GM12878 (cell line): ENCODE data around the gene VEPH1. TPM values are rescaled to one million over a fixed set of nuclear protein-coding genes. Genes with fewer than 3 reads are reported as not detected.

Source experiments
- ATAC-seq: fragments of 200-7000 bp; cut with Tn5 transposase; 3 replicates; pipeline ENCODE4 v1.9.1; 2020; ENCODE audit warnings: mild to moderate bottlenecking, moderate library complexity
- BruUV-seq: library from RNA; stranded (reverse); fragments of 400-500 nt; replicated peaks from 2 replicates; lab custom pipeline; 2021; lab: Mats Ljungman, UMichigan
- CTCF ChIA-PET: fragments of 300-600 bp; sonication (Branson Sonifier 250); formaldehyde crosslinking; extraction: SDS; loops from one replicate; lab custom pipeline; 2021; ENCODE audit warnings: inconsistent platforms; lab: Yijun Ruan, JAX
- POLR2A ChIA-PET: fragments of 350-600 bp; formaldehyde crosslinking; extraction: SDS; loops from one replicate; lab custom pipeline; 2021; ENCODE audit warnings: inconsistent platforms; lab: Charles Lee
- RAD21 ChIA-PET: fragments of 300-600 bp; sonication (Branson Sonifier 250); formaldehyde crosslinking; loops from one replicate; lab custom pipeline; 2023; ENCODE audit warnings: antibody characterized with exemption; ENCODE audit not compliant: unreplicated experiment; lab: Charles Lee
- SMC1A ChIA-PET: fragments of 300-600 bp; sonication (Branson Sonifier 250); formaldehyde crosslinking; loops from one replicate; lab custom pipeline; 2023; ENCODE audit not compliant: unreplicated experiment, uncharacterized antibody; lab: Charles Lee
- DNase-seq: peaks from one replicate; pipeline ENCODE4 v3.0.0-alpha.2; 2011; ENCODE audit warnings: low read depth, low spot score
- FAIRE-seq: peaks from 3 replicates; lab custom pipeline; 2011; peaks lifted over from hg19 to GRCh38; lab: Jason Lieb, UNC
- H2AFZ ChIP-seq: 2 replicates; pipeline ENCODE4 v1.6.0; 2011; ENCODE audit warnings: low read depth, low read length, control low read depth; ENCODE audit not compliant: control insufficient read depth
- H3K27ac ChIP-seq: 2 replicates; pipeline ENCODE4 v1.5.1; 2011; ENCODE audit warnings: control low read depth; ENCODE audit not compliant: control insufficient read depth, insufficient read depth
- H3K27me3 ChIP-seq, 2 experiments: replicated peaks in 1 of 2; 2 replicates each; pipeline versions ENCODE4 v1.6.0 to v1.6.1; 2011; ENCODE audit warnings: low read length in 1 of 2; ENCODE audit not compliant: control insufficient read depth in 2 of 2, insufficient read depth in 2 of 2
- H3K36me3 ChIP-seq, 2 experiments: 2 replicates each; pipeline ENCODE4 v1.5.1; 2011; ENCODE audit warnings: low read length in 1 of 2; ENCODE audit not compliant: control insufficient read depth in 2 of 2, insufficient read depth in 2 of 2
- H3K4me1 ChIP-seq: 2 replicates; pipeline ENCODE4 v1.6.1; 2011; ENCODE audit warnings: mild to moderate bottlenecking, low read length, moderate library complexity, mixed read lengths; ENCODE audit not compliant: control insufficient read depth, insufficient read depth
- H3K4me2 ChIP-seq: 2 replicates; pipeline ENCODE4 v1.6.0; 2011; ENCODE audit warnings: control low read depth; ENCODE audit not compliant: control insufficient read depth, insufficient read depth
- H3K4me3 ChIP-seq: fragments of 200-600 bp; sonication (generic); 2 replicates; pipeline ENCODE4 v1.5.1; 2016
- H3K79me2 ChIP-seq: 2 replicates; pipeline ENCODE4 v1.6.0; 2011; ENCODE audit warnings: low read length; ENCODE audit not compliant: control insufficient read depth, insufficient read depth
- H3K9ac ChIP-seq: 2 replicates; pipeline ENCODE4 v1.8.0; 2011; ENCODE audit warnings: low read length, control low read depth, mixed read lengths; ENCODE audit not compliant: control insufficient read depth, insufficient read depth
- H3K9me3 ChIP-seq: replicated peaks from 3 replicates; pipeline ENCODE4 v1.5.1; 2011; ENCODE audit warnings: mild to moderate bottlenecking, low read length; ENCODE audit not compliant: control insufficient read depth, insufficient read depth
- H4K20me1 ChIP-seq: 2 replicates; pipeline ENCODE4 v1.6.0; 2011; ENCODE audit not compliant: control insufficient read depth, insufficient read depth
- SMC3 ChIP-seq: IDR thresholded peaks from 2 replicates; pipeline ENCODE4 v1.6.1; 2011; ENCODE audit warnings: low read length, improper control_type of control experiment, borderline replicate concordance
- WGBS: methylation state at CpG from one replicate; pipeline ENCODE4 v1.1.6; 2016; ENCODE audit warnings: low lambda C conversion rate; ENCODE audit not compliant: insufficient replicate concordance, insufficient coverage; ENCODE audit errors: missing lambda C conversion rate; 5-methylcytosine and 5-hydroxymethylcytosine counted together
- in situ Hi-C: fragments of 300-500 bp; cut with MboI; formaldehyde crosslinking; loops from 9 replicates; pipeline ENCODE4 v1.14.3; 2018; ENCODE audit warnings: mixed read lengths
- intact Hi-C: fragments of 100-400 bp; cut with micrococcal nuclease; formaldehyde crosslinking; loops from one replicate; pipeline ENCODE4 v1.14.2; 2022; ENCODE audit not compliant: unreplicated experiment
- polyA plus RNA-seq, 11 experiments: library from polyadenylated mRNA; depleted of rRNA in 4 of 11; unstranded in 6 of 11; stranded (reverse) in 5 of 11; fragments of >200 nt; fragmentation: Nextera tagmentation in 4 of 11; fragmentation: Illumina TruSeq in 1 of 11; extraction: Ambion mirVana in 4 of 11; extraction: Trizol in 1 of 11; gene quantifications; 1 replicate in 1 of 11; 2 replicates in 10 of 11; pipeline versions ENCODE4 v1.2.1 to v1.2.3, GENCODE V29; 2011 to 2016; ENCODE audit warnings: inconsistent platforms in 2 of 11, missing spikeins in 2 of 11, low read depth in 1 of 11
- total RNA-seq, 4 experiments: library from RNA; depleted of rRNA in 3 of 4; stranded (reverse); fragments of >200 nt in 3 of 4; fragmentation: Illumina TruSeq in 1 of 4; extraction: Trizol in 1 of 4; gene quantifications; 2 replicates each; pipeline versions ENCODE4 v1.2.1 to v1.2.3, GENCODE V29; 2013 to 2021
- TF ChIP-seq, protein P1 (sequence below): fragments of 450-650 bp; IDR thresholded peaks from 2 replicates; pipeline ENCODE4 v1.6.1; 2017; ENCODE audit warnings: mild to moderate bottlenecking, moderate library complexity

Gene VEPH1
- total and polyA plus RNA-seq, 10 of the 15 experiments (the other 5 are each of a cell fraction or from before 2014, with no cell fraction given) = 0.04 to 0.26 (median 0.17) TPM; not detected in 7

DNA sequence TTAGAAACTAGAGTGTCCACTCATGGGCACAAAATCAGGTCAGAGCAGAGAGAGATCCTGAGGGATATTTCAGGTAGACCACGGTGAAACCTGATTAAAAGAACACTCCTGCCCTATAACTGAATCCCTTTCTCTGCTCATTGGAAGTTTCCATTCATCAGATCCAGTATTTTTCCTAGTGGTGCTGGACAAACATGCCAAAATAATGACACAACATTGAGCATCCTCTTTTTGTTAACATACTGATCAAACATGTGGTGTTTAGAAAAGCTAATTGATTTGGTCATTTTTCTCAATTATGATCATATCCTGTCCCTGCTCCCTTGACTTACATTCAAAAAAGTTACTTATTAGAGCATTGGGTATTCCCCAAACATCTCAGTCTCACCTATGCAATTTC is 39.4 kb downstream of the VEPH1 start (continued):
- TF ChIP-seq, protein P1, sequence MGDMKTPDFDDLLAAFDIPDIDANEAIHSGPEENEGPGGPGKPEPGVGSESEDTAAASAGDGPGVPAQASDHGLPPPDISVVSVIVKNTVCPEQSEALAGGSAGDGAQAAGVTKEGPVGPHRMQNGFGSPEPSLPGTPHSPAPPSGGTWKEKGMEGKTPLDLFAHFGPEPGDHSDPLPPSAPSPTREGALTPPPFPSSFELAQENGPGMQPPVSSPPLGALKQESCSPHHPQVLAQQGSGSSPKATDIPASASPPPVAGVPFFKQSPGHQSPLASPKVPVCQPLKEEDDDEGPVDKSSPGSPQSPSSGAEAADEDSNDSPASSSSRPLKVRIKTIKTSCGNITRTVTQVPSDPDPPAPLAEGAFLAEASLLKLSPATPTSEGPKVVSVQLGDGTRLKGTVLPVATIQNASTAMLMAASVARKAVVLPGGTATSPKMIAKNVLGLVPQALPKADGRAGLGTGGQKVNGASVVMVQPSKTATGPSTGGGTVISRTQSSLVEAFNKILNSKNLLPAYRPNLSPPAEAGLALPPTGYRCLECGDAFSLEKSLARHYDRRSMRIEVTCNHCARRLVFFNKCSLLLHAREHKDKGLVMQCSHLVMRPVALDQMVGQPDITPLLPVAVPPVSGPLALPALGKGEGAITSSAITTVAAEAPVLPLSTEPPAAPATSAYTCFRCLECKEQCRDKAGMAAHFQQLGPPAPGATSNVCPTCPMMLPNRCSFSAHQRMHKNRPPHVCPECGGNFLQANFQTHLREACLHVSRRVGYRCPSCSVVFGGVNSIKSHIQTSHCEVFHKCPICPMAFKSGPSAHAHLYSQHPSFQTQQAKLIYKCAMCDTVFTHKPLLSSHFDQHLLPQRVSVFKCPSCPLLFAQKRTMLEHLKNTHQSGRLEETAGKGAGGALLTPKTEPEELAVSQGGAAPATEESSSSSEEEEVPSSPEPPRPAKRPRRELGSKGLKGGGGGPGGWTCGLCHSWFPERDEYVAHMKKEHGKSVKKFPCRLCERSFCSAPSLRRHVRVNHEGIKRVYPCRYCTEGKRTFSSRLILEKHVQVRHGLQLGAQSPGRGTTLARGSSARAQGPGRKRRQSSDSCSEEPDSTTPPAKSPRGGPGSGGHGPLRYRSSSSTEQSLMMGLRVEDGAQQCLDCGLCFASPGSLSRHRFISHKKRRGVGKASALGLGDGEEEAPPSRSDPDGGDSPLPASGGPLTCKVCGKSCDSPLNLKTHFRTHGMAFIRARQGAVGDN = no peak
- TF ChIP-seq, all 136 proteins: peak for 0

- no peak for DNase-seq
- Histone ChIP-seq H3K4me1 (no peaks in the 10 kb centered on the region), H3K9ac (no peak overlapping the region), H3K79me2 (no peaks in the 10 kb centered on the region), H4K20me1 (no peaks in the 10 kb centered on the region), H2AFZ (no peak overlapping the region)
- ChIA-PET SMC1A (no interaction called here), POLR2A (no interaction called here)
- no peak for TF ChIP-seq SMC3
- TF ChIP-seq, all 136 proteins: peak for 0
- no peak for ATAC-seq
- Histone ChIP-seq H3K4me2 (no peak overlapping the region), H3K27me3 (no peaks in the 10 kb centered on the region; a peak in 1 of 4 replicates), H3K27ac (no peak overlapping the region), H3K9me3 (no peaks in the 10 kb centered on the region), H3K36me3 (no peaks in the 10 kb centered on the region), H3K4me3 (no peak overlapping the region)
- 31% methylated on average over 2 of the region's 2 CpGs for WGBS
- no TSS peak for BruUV-seq
- intact Hi-C loops (no loop called here), in situ Hi-C loops (no loop called here)
- RAD21 ChIA-PET = no interaction called here
- no peak for FAIRE-seq
- CTCF ChIA-PET = no interaction called here
Measured at GRCh38 chr3:157460253-157460652, 43.0 kb downstream of the VEPH1 start.
